ENCODE data around the gene DDA1. TPM values are rescaled to one million over a fixed set of nuclear protein-coding genes. Genes with fewer than 3 reads are reported as not detected.

DDA1 gene
- total and polyA plus RNA-seq, 9 of the 15 experiments (the other 6 are each of a cell fraction or from before 2014, with no cell fraction given): 1.4 to 83.8 (median 33.8) TPM

DNA sequence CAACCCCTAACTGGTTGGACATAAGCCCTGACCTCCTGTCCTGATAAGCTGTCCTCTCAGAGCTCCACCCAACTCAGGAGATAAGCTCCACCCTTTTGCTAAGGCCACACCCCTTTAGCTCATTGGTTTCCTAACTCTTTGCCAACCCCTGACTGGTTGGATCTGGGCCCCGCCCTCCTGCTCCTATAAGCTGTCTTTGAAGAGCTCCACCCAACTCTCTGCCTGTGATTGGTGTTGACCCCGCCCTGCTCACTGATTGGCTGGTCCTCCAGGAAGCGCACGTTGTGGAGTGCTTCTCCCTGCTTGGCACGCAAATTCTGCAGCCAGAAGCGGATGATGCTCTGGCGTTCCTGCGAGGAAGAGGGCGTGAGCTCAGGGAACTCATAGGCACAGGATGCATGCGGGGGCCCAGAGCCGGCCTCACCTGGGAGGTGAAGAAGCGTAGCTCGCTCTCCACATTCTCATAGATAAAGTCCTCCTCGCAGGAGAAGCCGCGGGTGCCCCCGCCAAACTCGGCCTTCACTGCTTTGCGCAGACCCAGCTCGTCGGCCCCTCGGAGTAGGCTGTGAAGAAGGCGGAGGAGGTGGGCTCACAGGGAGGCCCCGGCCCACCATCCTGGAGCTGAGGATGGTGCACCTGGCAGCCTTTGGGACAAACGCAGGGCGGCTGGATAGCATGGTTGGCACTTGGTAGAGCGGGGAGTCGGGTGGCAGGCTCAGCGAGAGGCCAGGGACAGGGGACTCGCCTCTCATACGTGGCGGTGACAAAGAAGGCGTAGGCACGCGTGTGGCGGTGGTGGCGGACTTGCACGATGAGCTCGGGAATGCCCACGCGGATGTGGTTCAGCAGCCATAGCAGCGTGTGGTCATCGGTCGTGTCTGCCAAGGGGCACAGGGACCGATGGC lies 23.6 kb downstream of the DDA1 start (continued):
- TF ChIP-seq, protein P1, sequence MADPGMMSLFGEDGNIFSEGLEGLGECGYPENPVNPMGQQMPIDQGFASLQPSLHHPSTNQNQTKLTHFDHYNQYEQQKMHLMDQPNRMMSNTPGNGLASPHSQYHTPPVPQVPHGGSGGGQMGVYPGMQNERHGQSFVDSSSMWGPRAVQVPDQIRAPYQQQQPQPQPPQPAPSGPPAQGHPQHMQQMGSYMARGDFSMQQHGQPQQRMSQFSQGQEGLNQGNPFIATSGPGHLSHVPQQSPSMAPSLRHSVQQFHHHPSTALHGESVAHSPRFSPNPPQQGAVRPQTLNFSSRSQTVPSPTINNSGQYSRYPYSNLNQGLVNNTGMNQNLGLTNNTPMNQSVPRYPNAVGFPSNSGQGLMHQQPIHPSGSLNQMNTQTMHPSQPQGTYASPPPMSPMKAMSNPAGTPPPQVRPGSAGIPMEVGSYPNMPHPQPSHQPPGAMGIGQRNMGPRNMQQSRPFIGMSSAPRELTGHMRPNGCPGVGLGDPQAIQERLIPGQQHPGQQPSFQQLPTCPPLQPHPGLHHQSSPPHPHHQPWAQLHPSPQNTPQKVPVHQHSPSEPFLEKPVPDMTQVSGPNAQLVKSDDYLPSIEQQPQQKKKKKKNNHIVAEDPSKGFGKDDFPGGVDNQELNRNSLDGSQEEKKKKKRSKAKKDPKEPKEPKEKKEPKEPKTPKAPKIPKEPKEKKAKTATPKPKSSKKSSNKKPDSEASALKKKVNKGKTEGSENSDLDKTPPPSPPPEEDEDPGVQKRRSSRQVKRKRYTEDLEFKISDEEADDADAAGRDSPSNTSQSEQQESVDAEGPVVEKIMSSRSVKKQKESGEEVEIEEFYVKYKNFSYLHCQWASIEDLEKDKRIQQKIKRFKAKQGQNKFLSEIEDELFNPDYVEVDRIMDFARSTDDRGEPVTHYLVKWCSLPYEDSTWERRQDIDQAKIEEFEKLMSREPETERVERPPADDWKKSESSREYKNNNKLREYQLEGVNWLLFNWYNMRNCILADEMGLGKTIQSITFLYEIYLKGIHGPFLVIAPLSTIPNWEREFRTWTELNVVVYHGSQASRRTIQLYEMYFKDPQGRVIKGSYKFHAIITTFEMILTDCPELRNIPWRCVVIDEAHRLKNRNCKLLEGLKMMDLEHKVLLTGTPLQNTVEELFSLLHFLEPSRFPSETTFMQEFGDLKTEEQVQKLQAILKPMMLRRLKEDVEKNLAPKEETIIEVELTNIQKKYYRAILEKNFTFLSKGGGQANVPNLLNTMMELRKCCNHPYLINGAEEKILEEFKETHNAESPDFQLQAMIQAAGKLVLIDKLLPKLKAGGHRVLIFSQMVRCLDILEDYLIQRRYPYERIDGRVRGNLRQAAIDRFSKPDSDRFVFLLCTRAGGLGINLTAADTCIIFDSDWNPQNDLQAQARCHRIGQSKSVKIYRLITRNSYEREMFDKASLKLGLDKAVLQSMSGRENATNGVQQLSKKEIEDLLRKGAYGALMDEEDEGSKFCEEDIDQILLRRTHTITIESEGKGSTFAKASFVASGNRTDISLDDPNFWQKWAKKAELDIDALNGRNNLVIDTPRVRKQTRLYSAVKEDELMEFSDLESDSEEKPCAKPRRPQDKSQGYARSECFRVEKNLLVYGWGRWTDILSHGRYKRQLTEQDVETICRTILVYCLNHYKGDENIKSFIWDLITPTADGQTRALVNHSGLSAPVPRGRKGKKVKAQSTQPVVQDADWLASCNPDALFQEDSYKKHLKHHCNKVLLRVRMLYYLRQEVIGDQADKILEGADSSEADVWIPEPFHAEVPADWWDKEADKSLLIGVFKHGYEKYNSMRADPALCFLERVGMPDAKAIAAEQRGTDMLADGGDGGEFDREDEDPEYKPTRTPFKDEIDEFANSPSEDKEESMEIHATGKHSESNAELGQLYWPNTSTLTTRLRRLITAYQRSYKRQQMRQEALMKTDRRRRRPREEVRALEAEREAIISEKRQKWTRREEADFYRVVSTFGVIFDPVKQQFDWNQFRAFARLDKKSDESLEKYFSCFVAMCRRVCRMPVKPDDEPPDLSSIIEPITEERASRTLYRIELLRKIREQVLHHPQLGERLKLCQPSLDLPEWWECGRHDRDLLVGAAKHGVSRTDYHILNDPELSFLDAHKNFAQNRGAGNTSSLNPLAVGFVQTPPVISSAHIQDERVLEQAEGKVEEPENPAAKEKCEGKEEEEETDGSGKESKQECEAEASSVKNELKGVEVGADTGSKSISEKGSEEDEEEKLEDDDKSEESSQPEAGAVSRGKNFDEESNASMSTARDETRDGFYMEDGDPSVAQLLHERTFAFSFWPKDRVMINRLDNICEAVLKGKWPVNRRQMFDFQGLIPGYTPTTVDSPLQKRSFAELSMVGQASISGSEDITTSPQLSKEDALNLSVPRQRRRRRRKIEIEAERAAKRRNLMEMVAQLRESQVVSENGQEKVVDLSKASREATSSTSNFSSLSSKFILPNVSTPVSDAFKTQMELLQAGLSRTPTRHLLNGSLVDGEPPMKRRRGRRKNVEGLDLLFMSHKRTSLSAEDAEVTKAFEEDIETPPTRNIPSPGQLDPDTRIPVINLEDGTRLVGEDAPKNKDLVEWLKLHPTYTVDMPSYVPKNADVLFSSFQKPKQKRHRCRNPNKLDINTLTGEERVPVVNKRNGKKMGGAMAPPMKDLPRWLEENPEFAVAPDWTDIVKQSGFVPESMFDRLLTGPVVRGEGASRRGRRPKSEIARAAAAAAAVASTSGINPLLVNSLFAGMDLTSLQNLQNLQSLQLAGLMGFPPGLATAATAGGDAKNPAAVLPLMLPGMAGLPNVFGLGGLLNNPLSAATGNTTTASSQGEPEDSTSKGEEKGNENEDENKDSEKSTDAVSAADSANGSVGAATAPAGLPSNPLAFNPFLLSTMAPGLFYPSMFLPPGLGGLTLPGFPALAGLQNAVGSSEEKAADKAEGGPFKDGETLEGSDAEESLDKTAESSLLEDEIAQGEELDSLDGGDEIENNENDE (IDR thresholded peaks at IDR 0.05; ENCODE audit: low read depth, low read length): no peak
- TF ChIP-seq HDAC8 (tag; IDR thresholded peaks at IDR 0.05): 0 out of 2 replicates have a peak, but pooled peaks have one; percentile 21
- peak; percentile 25; the same call in 1 of the 2 replicates for TF ChIP-seq CBX5 (IDR thresholded peaks at IDR 0.05; ENCODE audit: borderline replicate concordance, low read depth)
- TF ChIP-seq, protein P2, sequence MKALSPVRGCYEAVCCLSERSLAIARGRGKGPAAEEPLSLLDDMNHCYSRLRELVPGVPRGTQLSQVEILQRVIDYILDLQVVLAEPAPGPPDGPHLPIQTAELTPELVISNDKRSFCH (CRISPR knock-in tag; IDR thresholded peaks at IDR 0.05): no peak
- TF ChIP-seq, protein P2 (tag; IDR thresholded peaks at IDR 0.05): 0 out of 2 replicates have a peak, but pooled peaks have one; percentile 39
- TF ChIP-seq, protein P3, sequence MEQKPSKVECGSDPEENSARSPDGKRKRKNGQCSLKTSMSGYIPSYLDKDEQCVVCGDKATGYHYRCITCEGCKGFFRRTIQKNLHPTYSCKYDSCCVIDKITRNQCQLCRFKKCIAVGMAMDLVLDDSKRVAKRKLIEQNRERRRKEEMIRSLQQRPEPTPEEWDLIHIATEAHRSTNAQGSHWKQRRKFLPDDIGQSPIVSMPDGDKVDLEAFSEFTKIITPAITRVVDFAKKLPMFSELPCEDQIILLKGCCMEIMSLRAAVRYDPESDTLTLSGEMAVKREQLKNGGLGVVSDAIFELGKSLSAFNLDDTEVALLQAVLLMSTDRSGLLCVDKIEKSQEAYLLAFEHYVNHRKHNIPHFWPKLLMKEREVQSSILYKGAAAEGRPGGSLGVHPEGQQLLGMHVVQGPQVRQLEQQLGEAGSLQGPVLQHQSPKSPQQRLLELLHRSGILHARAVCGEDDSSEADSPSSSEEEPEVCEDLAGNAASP (IDR thresholded peaks at IDR 0.05): no peak
- no peak for TF ChIP-seq WHSC1 (IDR thresholded peaks at IDR 0.05; ENCODE audit: low read length)
- TF ChIP-seq, protein P4, sequence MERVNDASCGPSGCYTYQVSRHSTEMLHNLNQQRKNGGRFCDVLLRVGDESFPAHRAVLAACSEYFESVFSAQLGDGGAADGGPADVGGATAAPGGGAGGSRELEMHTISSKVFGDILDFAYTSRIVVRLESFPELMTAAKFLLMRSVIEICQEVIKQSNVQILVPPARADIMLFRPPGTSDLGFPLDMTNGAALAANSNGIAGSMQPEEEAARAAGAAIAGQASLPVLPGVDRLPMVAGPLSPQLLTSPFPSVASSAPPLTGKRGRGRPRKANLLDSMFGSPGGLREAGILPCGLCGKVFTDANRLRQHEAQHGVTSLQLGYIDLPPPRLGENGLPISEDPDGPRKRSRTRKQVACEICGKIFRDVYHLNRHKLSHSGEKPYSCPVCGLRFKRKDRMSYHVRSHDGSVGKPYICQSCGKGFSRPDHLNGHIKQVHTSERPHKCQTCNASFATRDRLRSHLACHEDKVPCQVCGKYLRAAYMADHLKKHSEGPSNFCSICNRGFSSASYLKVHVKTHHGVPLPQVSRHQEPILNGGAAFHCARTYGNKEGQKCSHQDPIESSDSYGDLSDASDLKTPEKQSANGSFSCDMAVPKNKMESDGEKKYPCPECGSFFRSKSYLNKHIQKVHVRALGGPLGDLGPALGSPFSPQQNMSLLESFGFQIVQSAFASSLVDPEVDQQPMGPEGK (CRISPR knock-in tag; IDR thresholded peaks at IDR 0.05; ENCODE audit: borderline replicate concordance): no peak
- peak; percentile 54; the same call in 1 of the 2 replicates for TF ChIP-seq XRCC5 (IDR thresholded peaks at IDR 0.05; ENCODE audit: low read depth, low read length)

Measured in K562 (cell line).